ENCODE data around the gene SH3RF2.

- no peak for TF ChIP-seq CTCF (IDR thresholded peaks at IDR 0.05; ENCODE audit: low read length)
- no peak for TF ChIP-seq EZH2 (optimal IDR thresholded peaks at IDR 0.05; ENCODE audit: low read depth, low read length)
These were observed 96.5 kb downstream of the SH3RF2 start for GRCh38 chr5:146032911-146033310.
